Stimulated activated CD8-positive, alpha-beta memory T cell treated with anti-CD3 and anti-CD28 coated beads, Interleukin-12 subunit alpha, Interleukin-12 subunit beta, amount 100 ng/mL, for 24 hours (primary cell): ENCODE data around the gene CEP170B.
"Not testable (repeated sequence)": the region's sequence is repeated elsewhere in the genome, so short reads cannot be mapped to it uniquely, and the experiment has no call there.

Experiments used
- DNase-seq: peaks from one replicate; pipeline ENCODE4 v3.0.0-alpha.2; 2020; ENCODE audit errors: extremely low read depth

Gene CEP170B

DNA sequence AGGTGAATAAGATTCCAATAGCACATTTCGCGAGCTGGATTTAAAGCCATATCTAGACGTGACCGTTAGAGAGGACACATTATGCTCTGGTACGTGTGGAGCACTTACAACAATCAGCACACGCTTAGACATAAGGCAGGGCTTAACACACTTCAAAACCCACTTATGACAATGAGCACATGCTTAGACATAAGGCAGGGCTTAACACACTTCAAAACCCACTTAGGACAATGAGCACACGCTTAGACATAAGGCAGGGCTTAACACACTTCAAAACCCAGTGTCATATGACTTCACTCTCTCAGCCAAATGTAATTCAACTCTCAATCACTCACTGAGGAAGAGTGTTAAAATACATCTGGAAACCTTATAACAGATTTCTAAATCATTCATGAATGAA, 48.4 kb downstream of the CEP170B start:
- no peak for DNase-seq

DNA sequence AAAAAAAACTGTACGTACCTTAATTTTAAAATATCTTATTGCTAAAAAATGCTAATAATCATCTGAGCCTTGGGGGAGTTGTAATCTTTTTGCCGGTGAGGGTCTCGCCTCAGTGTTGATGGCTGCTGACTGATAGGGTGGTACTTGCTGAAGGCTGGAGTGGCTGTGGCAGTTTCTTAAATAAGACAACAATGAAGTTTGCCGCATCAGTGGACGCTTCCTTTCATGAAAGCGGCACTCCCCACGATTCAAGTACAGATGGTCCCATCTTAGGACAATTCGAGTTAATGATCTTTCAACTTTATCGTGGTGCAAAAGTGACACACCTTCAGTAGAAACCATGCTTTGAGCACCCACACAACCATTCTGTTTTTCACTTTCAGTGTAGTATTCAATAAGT, 52.0 kb downstream of the CEP170B start:
- DNase-seq, result no peak

DNA sequence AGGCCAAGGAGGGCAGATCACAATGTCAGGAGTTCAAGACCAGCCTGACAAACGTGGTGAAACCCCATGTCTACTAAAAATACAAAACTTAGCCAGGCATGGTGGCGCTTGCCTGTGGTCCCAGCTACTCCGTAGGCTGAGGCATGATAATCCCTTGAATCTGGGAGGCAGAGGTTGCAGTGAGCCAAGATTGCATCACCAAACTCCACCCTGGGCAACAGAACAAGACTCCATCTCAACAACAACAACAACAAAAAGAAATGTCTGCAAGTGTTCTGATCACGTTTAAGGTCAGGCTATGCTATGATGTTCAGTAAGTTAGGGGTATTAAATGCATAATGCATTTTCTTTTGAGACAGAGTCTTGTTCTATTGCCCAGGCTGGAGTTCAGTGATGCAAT, 52.9 kb downstream of the CEP170B start:
- no peak for DNase-seq

GRCh38 chr14:104919152-104919992, 54.3 kb downstream of the CEP170B start:
- not testable (repeated sequence) for DNase-seq

DNA sequence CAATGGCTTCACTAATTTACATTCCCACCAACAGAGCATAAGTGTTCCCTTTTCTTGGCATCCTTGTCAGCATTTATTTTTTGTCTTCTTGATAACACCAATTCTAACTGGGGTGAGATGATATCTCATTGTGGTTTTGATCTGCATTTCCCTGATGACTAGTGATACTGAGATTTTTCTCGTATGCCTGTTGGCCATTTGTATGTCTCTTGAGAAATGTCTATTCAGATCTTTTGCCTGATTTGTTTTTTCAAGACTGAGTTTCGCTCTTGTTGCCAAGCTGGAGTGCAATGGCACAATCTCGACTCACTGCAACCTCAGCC, 54.9 kb downstream of the CEP170B start:
- no peak for DNase-seq

DNA sequence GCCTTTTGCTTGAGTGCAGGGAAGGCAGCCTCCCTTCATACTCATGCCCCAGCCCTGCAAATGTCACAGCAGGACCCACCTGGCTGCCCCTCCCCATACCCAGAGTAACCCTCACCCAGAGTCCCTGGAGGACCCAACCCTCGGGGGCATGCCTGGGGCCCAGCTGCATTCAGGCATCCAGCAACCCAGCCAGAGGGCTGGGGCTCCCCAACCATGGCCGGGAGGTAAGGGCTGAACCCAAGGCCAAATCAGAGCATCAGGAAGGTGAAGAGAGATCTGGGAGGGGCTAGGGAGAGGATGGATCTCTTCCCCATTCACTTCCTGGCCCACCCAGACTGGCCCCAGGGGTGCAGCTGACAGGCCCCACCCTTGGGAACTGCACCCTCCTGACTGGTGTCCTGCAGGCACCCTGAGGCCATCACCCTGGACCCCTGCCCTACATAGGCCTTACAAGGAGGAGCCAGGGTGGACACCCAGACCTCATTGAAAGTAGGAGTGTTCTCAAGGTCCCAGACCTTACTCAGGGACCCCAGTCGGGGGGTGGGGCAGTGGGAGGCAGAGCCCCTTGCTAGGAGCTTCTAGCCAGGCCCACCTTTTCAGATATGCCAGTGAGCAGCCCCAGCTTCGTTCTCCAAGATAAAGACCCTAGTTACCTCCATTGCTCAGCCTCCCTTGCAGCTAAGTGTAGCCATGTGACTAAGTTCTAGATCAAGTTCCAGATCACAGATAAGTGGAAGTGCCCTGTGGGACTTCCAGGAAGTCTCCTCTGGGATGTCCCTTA, 58.8 kb downstream of the CEP170B start:
- no peak for DNase-seq

DNA sequence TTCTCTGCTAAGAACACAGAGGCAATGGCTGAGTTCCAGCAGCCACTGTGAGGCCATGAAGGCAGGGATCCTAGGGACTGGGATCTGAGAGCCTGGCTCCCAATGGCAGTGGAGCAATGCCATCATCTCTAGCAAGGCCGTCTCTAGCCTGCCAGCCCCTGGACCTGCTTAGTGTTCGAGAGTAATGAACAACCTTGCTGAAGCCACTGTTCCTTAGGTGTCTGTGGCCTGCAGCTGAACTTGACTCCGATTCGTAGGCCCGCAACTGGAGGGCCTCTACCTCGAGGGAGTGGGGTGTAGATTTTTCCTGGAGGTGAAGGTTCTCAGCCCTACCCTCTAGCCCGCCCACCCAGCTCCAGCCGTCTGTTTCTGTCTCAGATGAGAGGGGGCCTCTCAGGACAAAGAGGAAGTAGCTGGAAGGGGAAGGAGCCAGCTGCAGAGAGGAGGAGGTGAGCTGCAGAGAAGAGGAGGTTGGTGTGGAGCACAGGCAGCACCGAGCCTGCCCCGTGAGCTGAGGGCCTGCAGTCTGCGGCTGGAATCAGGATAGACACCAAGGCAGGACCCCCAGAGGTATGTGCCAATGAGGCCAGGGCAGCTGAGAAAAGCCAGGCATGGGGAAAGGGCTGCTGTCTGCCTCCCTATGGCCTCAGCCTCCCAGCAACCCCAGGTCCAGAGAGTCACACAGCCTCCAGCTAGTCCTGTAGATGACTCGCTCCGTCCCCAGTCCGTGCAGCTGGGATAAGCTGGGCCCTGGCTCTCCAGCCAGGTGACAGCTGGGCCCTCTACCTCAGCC, 59.5 kb downstream of the CEP170B start, which contains the start of gene PLD4:
PLD4 (plus strand) TSS at position 459 of the 793 bp plus-strand sequence. CDS start 2,262 bp downstream, outside the sequence.
- no peak for DNase-seq

GRCh38 chr14:104925214-104925854, 60.3 kb downstream of the CEP170B start:
- no peak for DNase-seq

GRCh38 chr14:104925855-104926609, 61.0 kb downstream of the CEP170B start:
- no peak for DNase-seq

GRCh38 chr14:104926619-104927431, 61.8 kb downstream of the CEP170B start:
- DNase-seq, result no peak

GRCh38 chr14:104927432-104927816, 62.4 kb downstream of the CEP170B start:
- DNase-seq, result no peak

GRCh38 chr14:104927901-104928300, 62.8 kb downstream of the CEP170B start:
- DNase-seq, result no peak

DNA sequence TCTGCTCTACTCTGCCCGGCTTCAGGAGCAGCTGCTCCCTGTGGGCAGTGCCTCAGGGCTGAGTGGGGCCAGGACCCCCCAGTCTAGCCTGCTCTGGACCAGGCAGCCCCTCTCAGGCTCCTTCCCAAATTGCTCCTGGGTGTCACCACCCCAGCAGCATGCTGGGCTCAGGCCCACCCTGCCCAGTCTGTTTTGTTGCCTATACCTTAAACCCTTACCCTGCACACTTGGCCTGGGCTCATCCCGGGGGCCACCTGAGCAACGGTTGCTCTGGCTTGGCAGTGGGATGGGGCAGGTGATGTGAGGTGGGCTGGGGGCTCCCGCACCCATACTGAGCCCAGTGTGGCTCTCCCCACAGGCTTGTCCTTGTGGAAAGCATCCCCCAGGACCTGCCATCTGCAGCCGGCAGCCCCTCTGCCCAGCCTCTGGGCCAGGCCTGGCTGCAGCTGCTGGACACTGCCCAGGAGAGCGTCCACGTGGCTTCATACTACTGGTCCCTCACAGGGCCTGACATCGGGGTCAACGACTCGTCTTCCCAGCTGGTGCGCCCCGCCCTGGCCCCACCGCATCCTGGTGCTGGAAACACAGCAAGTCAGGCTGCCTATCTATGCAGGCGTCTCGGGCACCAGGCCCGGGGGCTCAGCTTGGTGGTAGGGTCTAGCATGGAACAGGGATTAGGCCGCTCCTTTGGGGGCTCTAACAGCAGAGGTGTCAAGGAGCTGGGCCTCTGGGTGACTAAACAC, 63.5 kb downstream of the CEP170B start:
- DNase-seq, result no peak

DNA sequence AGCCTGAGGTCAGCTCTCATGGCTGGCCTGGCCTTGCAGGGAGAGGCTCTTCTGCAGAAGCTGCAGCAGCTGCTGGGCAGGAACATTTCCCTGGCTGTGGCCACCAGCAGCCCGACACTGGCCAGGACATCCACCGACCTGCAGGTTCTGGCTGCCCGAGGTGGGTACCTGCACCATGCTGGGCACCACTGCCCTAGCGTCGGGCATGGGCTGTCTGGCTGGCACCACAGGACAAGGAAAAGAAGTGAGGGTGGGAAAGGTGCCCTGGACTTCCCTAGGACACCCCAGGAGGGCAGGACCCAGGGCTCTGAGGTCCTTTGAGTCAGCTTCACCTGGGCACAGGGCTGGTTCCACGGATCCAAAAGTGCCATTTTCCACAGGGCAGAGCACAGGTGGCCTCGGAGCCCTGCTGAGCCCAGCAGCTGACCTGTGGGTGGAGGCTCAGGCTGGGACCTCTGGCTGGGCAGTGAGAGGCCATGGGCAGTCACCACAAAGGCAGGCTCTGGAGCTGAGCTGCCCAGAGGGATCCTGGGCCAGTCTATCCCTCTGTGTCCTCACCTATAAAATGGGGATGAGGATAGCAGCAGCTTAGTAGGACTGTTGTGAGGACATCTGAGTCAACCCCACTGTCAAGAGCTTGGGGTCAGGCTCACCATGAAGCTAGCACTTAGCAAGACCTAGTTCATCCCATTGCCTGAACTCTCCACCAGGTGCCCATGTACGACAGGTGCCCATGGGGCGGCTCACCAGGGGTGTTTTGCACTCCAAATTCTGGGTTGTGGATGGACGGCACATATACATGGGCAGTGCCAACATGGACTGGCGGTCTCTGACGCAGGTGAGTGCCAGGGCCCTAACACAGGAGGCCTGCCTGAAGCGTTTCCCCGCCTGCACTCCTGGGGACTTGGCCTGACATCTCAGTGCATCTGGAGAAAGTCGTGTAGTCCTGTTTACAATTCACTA, 64.5 kb downstream of the CEP170B start:
- DNase-seq, result no peak

DNA sequence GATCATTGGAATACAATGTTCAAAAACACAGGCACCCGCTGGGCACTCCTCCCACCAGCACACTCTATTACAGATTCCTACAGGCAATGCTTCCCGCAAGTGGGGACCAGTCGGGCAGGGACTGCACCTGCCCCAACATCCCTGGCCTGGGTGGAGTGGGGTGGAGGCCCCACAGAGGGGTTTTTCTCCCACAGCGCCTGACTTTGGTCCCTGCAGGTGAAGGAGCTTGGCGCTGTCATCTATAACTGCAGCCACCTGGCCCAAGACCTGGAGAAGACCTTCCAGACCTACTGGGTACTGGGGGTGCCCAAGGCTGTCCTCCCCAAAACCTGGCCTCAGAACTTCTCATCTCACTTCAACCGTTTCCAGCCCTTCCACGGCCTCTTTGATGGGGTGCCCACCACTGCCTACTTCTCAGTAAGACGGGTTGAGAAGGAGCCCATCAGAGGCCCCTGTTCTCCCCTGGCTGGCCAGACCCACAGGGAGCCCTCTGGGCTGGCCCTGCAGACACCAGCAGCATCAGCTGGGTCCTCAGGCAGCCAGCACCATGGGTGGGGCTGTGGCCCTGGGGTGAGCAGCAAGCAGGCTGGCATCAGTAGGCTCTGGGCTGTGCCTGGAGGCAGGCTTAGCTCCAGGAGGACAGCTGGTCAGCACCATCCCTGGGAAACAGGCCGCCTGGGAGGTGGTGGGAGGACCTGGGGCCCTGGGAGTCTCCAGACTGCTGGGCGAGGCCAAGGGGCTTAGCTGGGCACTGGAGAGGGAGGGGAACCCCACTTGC, 65.6 kb downstream of the CEP170B start:
- no peak for DNase-seq

DNA sequence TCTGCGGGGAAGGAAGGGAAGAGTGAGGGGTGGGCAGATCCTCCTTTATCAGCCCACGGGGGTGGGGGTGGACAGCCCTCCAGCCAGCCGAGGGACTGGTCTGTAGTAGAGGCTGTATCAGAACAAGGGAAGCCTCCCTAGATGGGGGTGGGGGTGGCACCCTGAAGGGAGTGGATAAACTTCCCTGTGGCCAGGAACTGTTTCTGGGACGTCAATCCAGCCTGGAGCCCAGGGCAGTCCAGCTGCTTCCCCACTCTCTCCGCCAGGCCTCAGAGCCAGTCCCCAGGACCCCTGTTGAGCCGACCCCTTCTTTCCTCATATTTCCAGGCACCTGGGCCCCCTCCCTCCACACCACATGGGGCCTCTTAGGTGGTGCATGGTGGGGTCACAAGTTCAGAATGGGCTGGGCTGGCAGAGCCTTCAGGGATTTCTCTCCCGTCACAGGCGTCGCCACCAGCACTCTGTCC, 66.3 kb downstream of the CEP170B start:
- no peak for DNase-seq
